GM12891 (cell line): ENCODE data around the gene TRPM8.

Source experiments
- POLR2A ChIP-seq: IDR thresholded peaks from 2 replicates; pipeline ENCODE4 v1.6.1; 2011; ENCODE audit warnings: low read depth, low read length, control low read depth
- POLR2AphosphoS5 ChIP-seq: IDR thresholded peaks from 2 replicates; pipeline ENCODE4 v1.6.1; 2011; ENCODE audit warnings: low read depth, low read length, control low read depth
- POU2F2 ChIP-seq: IDR thresholded peaks from 2 replicates; pipeline ENCODE4 v1.6.1; 2011; ENCODE audit warnings: low read depth, mild to moderate bottlenecking, control low read depth, low read length, moderate library complexity
- SPI1 ChIP-seq: IDR thresholded peaks from 2 replicates; pipeline ENCODE4 v1.6.1; 2011; ENCODE audit warnings: low read depth, low read length, control low read depth
- TAF1 ChIP-seq: IDR thresholded peaks from 2 replicates; pipeline ENCODE4 v1.6.1; 2011; ENCODE audit warnings: low read depth, low read length, control low read depth

DNA sequence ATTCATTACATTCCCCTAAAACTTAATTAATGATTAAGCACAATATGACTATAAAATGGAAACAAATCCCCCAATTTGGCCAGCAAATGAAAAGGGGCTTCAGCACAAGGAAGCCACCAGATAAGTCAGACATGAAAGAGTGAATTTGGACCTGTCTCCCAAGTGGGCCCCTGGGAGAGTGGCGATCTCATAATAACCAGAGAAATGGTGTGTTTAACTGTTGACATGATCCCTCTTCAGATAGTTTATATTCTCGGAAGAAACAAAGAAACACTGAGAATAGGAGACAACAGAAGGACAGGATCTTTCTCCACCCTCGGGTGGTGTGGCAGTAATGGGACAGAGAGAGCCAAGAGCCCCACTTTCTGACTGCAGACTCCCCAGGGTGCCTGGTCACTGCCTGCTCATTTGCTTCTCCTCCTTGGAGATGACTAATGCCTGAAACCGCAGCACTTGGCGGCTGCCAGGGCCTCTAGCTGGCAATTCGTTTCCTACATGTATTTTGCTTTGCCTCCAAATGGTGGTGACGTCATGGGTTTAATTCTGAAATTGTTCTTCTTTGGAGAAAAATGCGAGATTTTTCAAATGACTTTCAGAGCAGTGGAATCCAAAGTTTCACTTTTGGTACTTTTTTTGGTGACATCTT is 86.9 kb downstream of the TRPM8 start:
- TF ChIP-seq POLR2AphosphoS5 (no peak), TAF1 (no peak), POU2F2 (no peak), SPI1 (no peak), POLR2A (no peak)
